Vagina (tissue), 2 donors: ENCODE data around the gene PATJ.

ENCODE experiments used
- POLR2AphosphoS5 ChIP-seq, 2 donors: sonication (generic); formaldehyde crosslinking; IDR thresholded peaks; one replicate each; pipeline ENCODE4 v1.9.0; 2017; ENCODE audit warnings: antibody characterized with exemption in 2 of 2, mild to moderate bottlenecking in 2 of 2, low read depth in 1 of 2; ENCODE audit not compliant: insufficient read depth in 1 of 2
- TF ChIP-seq, protein P1 (sequence below), 3 experiments: fragments of 450-650 bp in 2 of 3; fragments of 200-600 bp in 1 of 3; sonication (generic) in 1 of 3; IDR thresholded peaks; one replicate each; pipeline ENCODE4 v1.5.1; 2017 to 2019; ENCODE audit warnings: antibody characterized with exemption in 3 of 3, mild to moderate bottlenecking in 2 of 3, moderate library complexity in 2 of 3

GRCh38 chr1:62082456-62083363, 340.4 kb downstream of the PATJ start:
- TF ChIP-seq POLR2AphosphoS5 (IDR thresholded peaks at IDR 0.05; ENCODE audit: insufficient read depth in 1 of 2, low read depth in 1 of 2), result no peak
- TF ChIP-seq, protein P1, sequence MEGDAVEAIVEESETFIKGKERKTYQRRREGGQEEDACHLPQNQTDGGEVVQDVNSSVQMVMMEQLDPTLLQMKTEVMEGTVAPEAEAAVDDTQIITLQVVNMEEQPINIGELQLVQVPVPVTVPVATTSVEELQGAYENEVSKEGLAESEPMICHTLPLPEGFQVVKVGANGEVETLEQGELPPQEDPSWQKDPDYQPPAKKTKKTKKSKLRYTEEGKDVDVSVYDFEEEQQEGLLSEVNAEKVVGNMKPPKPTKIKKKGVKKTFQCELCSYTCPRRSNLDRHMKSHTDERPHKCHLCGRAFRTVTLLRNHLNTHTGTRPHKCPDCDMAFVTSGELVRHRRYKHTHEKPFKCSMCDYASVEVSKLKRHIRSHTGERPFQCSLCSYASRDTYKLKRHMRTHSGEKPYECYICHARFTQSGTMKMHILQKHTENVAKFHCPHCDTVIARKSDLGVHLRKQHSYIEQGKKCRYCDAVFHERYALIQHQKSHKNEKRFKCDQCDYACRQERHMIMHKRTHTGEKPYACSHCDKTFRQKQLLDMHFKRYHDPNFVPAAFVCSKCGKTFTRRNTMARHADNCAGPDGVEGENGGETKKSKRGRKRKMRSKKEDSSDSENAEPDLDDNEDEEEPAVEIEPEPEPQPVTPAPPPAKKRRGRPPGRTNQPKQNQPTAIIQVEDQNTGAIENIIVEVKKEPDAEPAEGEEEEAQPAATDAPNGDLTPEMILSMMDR (IDR thresholded peaks at IDR 0.05), result peak; percentile 15 to 62 (median 62)
